Measurements from ENCODE around the gene NTM. TPM values are rescaled to one million over a fixed set of nuclear protein-coding genes. Genes with fewer than 3 reads are reported as not detected.

Gene NTM
- total and polyA plus RNA-seq, 2 of the 8 experiments (the other 6 are each of a cell fraction or from before 2014, with no cell fraction given), result 13.4 to 20.0 TPM

DNA sequence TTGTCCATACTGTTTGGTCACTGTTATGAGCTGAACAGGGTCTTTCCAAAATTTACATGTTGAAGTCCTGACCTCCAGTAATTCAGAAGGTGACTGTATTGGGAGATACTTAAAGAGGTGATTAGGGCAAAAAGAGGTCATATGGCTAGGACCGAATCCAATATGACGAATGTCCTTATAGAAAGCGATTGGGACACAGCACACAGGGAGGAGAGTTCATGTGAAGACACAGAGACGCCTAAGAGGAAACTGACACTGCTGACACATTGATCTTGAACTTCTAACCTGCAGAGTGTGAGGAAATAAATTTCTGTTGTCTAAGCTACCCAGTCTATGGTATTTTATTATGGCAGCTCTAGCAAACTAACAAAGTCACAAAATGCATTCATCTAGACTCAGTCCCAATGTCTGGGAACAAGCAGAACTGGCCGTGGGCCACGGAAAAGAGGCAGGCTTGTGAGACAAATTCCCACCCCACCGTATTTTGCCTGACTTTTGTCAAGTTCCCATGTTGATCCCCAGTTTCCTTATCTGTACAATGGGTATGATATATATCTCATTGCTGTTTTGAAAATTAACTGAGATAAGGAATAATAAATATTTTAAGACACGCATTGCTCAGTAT lies 295.0 kb downstream of the NTM start (continued):
- TF ChIP-seq RBBP5 (IDR thresholded peaks at IDR 0.05; ENCODE audit: borderline replicate concordance, low read depth, low read length), result no peak
